DOHH2 (cell line): ENCODE results near the gene PXMP2.

ENCODE experiments used
- CTCF ChIP-seq: fragments of 200-600 bp; sonication (generic); IDR thresholded peaks from one replicate; pipeline ENCODE4 v1.5.1; 2014; ENCODE audit warnings: antibody characterized with exemption, mild to moderate bottlenecking, low read depth, low read length; ENCODE audit not compliant: poor library complexity, severe bottlenecking
- EZH2phosphoT487 ChIP-seq: fragments of 200-600 bp; sonication (generic); IDR thresholded peaks from 2 replicates; pipeline ENCODE4 v1.6.1; 2017; ENCODE audit warnings: borderline replicate concordance, mild to moderate bottlenecking, antibody characterized with exemption, low read length, moderate library complexity, mixed read lengths

- TF ChIP-seq CTCF (no peak), EZH2phosphoT487 (no peak)
These were observed 52.4 kb downstream of the PXMP2 start for GRCh38 chr12:132739600-132740312.
